Activated CD8-positive, alpha-beta memory T cell treated with anti-CD3 and anti-CD28 coated beads for 24 hours (primary cell): ENCODE measurements around the gene PLXNA4.
"Not testable (repeated sequence)": the region's sequence is repeated elsewhere in the genome, so short reads cannot be mapped to it uniquely, and the experiment has no call there.

Experiments
- DNase-seq: peaks from one replicate; pipeline ENCODE4 v3.0.0-alpha.2; 2020

Gene PLXNA4

DNA sequence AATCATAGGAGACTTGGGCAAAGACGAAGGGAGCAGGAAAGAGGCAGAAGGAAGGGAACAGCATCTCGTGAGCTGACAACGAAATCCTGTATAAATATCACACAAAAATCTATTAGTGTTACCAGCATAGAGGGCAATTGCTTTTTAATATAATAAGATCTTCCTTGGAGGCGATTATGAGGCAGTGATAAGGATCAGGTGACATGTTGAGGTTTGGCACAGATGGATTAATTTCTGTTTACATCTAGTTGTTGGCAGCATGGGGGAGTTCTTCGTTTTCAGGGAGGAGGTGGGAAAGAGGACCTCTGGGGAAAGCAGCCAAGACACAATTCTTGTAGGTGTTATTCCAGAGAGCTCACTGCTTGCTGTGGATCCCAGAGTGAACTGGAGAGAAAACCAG is 163.8 kb downstream of the PLXNA4 start:
- DNase-seq = no peak

GRCh38 chr7:132410861-132411541 is 165.3 kb downstream of the PLXNA4 start:
- DNase-seq = no peak

- DNase-seq = no peak
These were observed 165.9 kb downstream of the PLXNA4 start for GRCh38 chr7:132410385-132410784.

DNA sequence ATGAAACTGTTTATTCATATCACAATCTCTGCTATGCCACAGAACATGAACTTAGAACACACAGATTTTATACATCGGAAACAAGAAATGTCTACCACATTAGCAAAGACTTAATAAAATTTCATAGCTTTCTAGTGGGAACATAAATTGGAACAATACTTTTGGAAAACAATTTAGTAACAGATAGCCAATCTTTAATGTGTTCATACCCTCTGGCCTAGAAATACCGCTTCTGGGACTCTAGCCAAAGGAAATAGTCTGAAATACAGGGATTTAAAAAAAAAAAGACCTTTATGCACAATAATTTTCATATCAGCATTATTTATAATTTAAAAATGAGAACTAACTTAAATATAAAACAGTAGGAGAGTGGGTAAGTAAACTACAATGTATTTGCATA is 168.5 kb downstream of the PLXNA4 start:
- no peak for DNase-seq

GRCh38 chr7:132406039-132406438 is 170.2 kb downstream of the PLXNA4 start:
- DNase-seq = no peak

- no peak for DNase-seq
These were observed 172.0 kb downstream of the PLXNA4 start for GRCh38 chr7:132404261-132404660.

DNA sequence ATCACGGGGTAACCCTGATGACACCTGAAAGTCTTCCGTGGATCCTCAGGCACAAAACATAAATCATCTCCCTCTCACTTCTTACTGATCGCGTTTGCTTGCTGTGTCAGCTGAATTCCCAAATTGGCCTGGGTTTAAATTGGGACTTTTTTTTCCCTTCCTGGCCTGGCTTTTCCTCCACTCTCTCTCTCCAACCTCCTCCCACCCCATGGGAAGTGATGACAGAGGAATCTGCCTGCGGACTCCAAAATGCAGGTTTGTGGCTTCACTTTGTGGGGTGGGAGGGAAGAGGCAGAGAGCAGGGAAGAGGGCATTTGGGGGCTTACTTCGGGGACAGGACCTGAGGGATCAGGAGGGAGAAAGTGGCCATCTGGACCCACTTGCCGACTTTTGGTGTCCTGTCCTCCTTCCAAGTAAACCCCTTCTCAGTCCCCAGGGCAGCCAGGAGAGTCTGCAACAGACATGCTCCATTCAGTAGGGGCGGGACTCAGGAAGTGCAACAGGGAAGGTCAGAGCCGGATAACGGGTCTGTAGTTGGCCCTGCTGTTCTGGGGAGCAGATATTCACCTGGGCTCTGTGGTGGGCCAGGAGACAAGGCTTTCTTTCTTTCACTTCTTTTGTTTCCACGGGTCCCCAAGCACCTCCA is 172.7 kb downstream of the PLXNA4 start:
- no peak for DNase-seq

DNA sequence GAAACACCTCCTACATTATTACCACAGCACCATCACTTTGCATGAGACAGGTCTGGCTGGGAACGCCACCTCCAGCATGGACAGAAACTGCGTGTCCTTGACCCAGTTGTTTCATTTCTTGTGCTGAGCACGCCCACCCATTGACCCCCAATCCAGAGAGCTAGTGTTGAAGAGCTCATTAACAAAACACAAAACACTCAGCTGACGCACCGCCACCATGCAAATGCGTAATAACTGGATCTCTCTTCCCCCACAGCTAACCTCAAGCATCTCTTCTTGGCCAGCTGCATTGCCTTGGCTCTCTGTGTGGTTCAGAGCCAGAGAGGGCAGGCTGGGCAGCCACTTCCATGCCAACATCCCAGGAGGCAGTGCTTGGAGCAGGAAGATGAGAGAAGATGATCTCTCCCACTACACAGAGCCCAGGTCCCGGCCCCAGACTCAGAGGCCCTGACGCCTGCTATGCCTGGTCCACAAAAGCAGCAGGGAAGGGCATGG is 173.5 kb downstream of the PLXNA4 start:
- no peak for DNase-seq

DNA sequence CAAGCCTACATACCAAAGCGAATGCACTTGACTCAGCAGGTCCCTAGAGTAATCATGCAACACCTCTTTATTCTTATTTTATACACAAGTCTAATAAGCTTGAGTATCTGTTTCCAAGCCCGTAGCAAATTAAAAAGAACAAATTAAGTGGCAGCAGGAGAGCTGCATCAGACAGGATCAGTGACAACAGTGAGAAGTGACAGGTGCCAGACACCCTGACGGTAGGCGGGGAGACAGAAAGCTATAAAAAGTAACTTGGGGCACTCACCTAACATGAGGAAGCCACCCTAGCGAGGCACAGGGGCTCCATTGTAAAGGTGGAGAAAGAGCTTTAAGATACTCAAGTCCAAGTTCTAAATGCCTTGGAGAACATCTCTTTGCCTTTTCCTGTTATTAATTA is 174.2 kb downstream of the PLXNA4 start:
- no peak for DNase-seq

DNA sequence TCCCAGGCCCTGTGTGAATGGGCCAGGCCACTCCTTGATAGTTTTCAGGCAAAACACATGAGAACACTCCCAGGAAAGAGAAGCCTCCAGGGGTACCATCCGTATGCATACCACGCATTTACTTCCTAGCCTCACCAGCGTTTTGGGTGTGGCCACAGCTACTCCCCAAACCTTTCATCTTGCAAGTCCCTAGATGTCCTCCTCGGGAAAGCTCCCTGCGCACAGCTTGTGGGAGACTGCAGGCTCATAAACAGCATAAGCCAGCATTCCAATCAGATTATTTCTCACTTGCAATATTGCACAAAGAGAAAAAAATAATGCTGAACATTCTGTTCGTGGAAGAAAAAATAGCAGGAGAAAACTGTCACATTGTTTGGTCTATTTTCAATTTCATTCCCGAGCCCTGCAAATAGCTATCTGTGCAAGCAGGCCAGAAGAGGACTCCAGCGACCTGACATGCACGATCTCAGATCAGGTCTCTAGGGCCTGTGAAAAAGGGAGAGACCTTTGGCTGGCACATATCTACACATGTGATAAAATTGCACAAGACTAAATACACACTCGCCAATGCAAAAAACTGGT is 175.6 kb downstream of the PLXNA4 start:
- DNase-seq = no peak

- no peak for DNase-seq
These were observed 176.9 kb downstream of the PLXNA4 start for GRCh38 chr7:132399367-132399766.

- no peak for DNase-seq
These were observed 177.9 kb downstream of the PLXNA4 start for GRCh38 chr7:132398253-132398925.

GRCh38 chr7:132397070-132397469 is 179.2 kb downstream of the PLXNA4 start:
- DNase-seq = no peak

DNA sequence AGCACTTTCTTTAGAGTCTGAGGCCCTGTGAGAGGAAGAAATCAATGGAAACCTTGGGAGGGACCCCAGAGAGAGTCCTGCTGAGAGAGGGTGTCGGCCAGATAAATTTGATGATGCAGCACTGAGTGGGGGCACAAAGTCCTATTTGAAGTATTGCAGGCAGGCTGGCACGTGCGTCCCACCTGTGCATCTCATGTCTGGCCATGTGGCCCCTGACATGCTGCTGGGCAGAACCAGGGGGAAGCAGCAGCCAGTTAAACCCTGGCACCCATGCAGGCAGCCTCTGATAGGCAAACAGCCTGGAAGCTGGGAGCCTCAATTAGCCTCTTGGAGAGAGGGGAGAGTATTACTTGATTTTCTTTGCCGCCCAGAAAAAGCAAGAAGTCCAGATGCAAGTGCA is 180.9 kb downstream of the PLXNA4 start:
- DNase-seq = no peak

DNA sequence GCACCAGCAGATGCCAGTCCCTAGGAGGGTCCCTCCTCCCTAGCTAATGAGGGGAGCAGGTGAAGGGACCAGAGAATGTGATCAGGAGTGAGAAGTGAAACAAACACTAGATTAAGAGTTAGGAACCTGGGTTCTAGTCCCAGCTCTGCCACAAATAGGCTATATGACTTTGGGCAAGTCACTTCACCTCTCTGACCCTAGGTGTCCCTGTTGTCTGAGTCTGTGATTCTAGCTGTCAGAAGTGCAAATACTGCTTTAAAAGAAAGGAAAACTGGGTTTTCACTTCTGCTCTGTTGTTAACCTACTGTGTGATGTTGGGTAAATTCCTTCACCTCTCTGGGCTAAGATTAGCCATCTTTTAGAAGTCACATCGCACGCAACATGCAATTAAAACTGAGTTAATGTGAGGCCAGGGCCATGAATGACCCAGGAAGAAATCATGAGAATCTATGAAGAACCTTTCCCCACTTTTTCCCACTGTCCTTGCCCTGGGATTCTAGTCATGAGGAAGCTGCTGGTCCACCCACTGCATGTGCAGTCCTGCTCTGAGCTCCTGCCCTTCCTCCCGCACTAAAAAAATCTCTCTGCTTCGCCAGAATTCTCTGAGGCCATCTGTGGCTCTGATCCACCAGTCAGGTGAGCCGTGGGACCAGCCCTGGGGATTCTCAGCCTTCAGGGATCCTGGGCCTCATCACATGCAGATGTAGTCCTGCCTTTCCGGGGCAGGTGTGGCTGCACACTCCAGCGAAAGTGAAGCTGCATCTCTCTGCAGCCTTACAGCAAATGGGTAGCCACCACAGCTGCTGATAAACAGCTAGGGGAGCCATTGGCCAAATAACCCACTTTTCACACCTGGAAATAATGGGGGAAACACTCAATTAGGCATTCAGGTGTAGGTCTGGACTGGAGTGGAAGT is 181.7 kb downstream of the PLXNA4 start:
- no peak for DNase-seq

- DNase-seq = no peak
These were observed 182.4 kb downstream of the PLXNA4 start for GRCh38 chr7:132393789-132394261.

DNA sequence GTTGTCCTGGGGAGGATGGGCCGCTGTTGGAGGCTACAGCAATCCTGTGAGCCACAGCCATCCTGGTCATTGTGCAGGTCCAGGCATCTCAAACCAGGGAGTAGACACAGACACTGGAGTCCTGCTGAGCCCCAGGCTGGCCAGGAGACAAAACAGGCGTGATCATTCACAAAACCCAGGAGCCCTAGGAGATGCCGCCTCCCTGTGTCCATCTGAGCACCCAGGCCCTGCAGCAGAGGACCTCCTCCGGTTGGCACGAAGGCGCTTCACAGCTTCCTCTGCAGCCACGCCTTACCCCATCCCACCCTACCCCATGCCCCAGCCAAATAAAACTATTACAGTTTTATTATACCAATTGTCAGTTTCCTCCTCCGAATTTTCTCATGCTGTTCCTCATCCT is 183.6 kb downstream of the PLXNA4 start:
- no peak for DNase-seq

- DNase-seq = no peak
These were observed 185.6 kb downstream of the PLXNA4 start for GRCh38 chr7:132390705-132391104.

- DNase-seq = not testable (repeated sequence)
These were observed 186.2 kb downstream of the PLXNA4 start for GRCh38 chr7:132390049-132390448.

DNA sequence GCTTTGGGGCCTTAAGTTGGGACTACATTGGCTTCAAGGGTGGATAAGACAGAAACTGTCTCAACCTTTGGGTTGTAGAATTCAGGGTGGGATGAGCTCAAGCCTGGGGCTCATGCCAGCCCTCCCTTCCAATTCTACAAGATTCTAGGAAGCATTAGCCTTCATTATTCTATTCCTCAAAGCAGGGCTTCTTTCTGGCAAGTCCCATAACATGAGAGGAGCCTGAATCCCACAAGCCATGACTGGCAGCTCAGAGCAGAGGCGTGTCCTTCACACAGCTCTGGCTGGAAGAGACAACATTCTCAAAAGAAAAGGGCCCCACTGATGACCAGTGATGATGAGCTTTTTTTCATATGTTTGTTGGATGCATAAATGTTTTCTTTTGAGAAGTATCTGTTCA is 187.6 kb downstream of the PLXNA4 start:
- DNase-seq = no peak

DNA sequence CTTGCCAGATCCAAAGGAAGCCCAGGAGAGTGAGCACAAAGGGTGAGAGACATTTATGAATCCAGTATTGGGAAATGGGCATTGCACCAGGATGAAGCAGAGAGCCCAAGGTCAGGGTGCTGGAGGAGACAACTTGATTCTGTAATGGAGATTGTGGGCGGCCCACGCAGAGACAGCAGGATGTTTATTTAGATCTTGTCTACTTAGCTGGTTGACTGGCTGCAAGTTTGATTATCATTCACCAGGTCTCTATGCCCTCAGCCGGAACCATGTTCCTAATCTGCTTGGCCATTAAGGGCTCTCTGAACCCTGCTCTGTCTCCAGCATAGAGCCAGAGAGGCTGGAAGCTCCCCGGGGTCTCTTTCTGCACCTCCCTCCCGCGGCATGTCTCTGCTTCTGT is 188.7 kb downstream of the PLXNA4 start:
- DNase-seq = no peak

DNA sequence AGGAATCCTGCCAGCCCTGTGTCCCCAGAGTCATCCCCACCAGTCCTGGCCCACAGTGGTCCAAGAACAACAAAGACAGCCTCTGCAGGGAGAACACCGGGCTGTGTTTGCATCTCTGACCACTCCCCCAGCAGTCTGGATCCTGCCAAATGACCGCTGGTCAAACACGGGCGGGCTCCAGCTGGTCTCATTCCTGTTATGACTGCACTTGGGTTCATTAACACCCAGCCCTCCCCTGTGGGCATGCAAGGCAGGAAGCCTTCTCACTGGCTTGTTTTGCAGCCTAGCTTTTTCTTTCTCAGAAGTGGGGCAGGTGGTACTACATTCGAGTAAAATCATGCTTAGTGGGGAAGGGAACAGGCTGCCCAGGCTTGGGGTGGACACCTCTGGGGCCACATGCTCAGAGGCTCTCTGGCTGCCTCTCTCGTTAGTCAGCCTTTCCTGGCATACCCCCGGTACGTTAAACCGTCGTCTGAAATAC is 190.0 kb downstream of the PLXNA4 start:
- no peak for DNase-seq
